NCI-H82 treated with DMSO at 0.1 percent for 48 hours (cell line): Measurements from ENCODE around the gene DNAJB12.
"Not testable (repeated sequence)": the region's sequence is repeated elsewhere in the genome, so short reads cannot be mapped to it uniquely, and the experiment has no call there.

Experiments
- DNase-seq: peaks from one replicate; lab custom pipeline; 2025; ENCODE audit not compliant: unreplicated experiment; lab: John Stamatoyannopoulos, UW

Gene DNAJB12

DNA sequence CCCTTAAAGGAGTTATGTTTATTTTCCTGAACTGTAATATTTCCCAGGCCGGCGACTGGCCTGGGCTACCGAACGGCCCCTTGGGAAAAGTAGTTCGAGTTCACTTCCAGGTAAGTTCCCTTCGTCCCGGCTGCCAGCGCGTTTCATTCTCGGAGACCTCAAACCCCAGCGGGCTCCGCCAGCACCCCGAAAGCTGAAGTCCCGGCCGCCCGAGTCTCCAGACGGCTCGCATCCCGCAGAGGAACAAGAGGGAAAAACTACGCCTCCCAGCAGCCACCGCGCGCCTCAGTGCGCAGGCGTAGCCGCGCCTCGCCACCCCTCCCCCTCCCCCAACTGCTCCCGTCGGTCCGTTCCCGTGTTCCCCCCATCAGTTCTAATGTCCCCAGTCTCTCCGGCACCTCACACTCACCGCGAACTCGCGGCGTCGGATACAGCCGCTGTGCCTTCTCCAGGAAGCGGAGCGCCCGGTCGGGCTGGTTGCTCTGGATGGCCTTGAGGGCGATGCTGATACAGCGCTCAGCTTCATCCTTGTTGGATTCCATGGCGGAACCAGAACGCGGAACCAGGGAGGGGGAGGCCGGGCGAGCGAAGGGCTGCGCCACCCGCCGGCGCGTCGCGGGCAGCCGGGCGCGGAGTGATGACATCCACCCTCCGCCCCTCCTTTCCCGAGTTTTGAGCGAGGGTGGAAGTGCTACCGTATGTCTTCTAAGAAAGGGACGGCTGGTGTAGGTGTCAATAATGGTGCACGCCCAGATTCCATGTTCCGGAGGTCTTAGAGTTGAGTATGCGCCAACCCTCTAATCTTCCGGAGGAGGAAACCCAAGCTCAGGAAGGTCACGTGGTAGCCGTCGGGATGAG is at the start of gene DNAJB12:
Gene DNAJB12 (minus strand): TSS at position 564 of the 858 bp plus-strand sequence. CDS start 22 bp downstream, at position 542.
- DNase-seq = peak; percentile 94

DNA sequence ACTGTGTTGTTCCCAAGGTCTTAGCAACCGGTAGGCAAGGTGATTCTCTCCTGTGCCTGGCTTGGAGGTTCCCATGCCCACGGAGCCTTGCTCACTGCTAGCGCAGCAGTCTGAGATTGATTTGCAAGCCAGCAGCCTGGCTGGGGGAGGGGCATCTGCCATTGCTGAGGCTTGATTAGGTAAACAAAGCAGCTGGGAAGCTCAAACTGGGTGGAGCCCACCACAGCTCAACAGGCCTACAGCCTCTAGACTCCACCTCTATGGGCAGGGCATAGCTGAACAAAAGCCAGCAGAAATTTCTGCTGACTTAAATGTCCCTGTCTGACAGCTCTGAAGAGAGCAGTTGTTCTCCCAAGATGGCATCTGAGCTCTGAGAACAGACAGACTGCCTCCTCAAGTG is 40.9 kb upstream of the DNAJB12 start:
- not testable (repeated sequence) for DNase-seq

DNA sequence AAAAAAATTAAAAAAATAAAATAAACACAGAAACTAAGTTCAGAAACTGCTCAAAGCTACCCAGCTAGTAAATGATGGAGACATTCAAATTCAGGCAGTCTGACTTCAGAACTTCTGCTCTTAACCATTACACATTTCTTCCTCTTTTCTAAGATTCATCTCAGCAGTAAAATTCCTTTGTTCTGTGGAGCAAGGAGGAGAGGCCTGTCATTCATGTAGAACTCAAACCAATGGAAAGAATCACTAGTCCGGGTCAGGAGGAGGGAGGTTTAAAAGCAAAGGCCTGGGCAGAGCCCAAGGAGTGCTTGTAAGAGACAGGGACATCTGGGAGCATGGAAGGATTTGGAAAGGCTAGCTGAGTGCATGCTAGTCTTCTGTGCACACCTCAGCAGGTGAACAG is 37.9 kb upstream of the DNAJB12 start:
- DNase-seq = no peak

DNA sequence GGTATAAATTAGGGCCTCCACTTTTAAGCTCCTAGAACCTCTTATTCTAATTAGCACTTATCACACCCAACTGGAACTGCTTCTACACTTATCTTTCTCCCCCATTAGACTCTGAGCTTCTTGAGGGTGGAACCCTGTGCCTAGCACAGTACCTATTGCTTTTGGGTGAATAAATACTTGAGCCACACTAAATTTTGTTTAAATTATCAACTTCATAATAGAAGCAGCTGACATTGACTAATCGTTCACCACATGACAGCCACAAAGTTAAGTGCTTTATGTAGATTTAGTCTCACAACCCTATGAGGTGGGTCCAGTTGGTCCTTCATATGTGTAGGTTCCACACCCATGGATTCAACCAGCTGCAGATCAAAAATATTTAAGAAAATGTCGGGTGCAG is 36.0 kb upstream of the DNAJB12 start:
- no peak for DNase-seq

DNA sequence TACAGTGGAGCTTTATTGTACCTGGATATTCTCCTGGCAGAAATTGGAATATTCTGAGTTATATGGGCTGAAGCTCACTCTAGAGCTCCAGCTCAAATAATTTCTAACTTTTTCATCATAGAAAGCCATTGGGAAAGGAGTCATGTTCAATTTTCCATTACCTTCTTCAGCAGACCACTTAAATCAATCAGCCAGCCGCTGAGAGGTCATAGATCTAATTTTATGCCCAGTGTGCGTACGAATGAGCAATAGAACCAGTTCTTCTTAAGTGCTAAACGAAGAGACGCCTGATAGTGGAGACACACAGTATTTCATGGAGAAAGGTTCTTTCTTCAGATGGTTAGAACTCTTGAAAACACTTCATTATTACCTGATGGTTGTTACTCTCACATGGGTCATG is 35.0 kb upstream of the DNAJB12 start:
- no peak for DNase-seq

DNA sequence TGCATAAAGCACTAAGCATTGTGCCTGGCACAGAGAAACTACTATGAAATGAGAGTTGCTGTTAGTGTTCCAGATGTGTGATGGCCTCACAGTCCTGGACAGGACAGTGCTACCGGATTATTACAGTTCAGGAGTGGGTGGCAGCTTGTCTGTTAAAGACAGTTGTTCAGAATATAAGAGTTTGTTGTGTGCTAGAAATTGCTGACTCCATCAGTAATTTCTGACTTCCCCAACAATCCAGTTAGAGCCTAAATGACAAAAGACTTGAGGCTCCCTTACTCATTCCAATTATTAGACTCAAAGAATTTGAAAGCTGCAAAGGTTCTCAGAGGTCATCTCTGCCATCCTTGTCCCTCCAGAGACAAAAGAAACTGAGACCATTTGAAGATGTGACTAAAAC is 34.3 kb upstream of the DNAJB12 start:
- DNase-seq = no peak

DNA sequence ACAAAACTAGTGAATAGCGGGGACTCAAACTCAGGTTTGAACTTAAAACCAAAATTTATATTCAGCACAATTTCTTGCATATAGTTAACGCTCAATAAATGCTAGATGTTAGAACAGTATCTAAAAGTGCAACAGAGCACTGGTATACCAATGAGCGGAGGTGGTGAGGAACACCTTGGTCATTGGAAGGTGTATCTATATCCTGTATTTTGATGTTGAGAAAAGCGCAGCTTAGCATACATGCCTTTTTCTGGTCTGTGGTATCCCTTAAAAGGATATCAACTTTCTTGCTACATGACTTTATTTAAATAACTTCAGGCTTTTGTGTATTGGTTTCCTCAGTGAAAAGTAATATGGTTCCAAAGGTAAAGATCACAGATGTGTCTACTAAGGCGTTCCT is 33.3 kb upstream of the DNAJB12 start:
- DNase-seq = no peak

DNA sequence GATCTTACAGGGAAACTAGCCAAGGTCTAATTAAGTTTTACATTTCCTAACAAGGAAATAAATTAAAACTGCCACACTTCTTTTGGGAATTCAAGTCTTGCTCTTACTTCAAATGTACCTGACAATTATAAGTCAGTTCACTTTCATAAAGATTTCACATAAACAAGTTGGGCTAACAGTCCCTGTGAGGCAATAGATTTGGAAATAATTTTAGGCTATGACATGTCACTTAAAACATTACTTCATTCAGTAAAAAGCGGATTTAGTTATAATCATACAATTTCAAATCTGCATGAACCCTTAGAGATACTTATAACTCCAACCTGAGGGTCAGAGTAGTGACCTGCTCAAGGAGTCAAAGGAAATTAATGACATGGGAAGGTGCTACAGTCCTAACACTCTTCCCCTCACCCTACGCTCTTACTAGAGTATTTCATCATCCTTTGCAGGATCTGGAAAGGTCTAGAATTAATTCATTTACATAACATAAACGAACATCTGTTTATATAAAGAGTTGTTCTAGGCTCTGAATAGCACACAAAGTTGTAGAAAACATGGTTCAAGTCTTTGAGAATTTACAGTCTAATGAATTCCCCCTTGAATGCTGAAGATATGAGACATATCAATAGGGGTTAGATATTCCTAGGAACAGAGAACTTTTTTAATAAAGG is 32.3 kb upstream of the DNAJB12 start:
- DNase-seq = no peak

DNA sequence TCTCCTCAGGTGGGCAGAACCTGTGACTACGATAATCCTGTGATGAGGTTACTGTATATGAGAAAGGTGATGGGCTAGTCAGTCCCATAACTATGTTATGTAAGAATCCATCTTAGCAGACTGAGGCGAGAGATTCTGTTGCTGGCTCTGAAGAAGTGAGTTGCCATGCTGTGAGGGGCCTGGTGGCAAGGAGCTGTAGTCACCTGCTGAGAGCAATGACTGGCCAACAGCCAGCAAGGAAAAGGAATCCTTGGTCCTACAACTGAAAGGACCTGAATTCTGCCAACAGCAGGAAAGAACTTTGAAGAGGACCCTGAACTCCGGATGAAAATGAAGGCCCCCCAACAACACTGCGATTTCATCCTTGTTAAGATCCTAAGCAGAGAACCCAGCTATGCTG is 31.0 kb upstream of the DNAJB12 start:
- DNase-seq = no peak

DNA sequence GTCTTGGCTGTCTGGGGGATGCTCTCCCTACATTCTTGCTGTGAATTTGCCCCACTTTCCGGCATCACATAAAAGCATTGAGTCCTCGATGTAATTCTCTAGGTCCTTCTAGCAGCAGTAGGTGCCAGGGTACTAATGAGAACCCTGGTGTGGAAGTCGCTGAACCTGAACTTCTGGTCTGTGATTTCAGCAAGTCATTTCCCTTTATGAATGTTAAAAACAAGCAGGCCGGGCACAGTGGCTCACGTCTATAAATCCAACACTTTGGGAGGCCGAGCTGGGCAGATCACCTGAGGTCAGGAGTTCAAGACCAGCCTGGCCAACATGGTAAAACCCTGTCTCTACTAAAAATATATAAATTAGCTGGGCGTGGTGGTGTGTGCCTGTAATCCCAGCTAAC is 30.3 kb upstream of the DNAJB12 start:
- not testable (repeated sequence) for DNase-seq

DNA sequence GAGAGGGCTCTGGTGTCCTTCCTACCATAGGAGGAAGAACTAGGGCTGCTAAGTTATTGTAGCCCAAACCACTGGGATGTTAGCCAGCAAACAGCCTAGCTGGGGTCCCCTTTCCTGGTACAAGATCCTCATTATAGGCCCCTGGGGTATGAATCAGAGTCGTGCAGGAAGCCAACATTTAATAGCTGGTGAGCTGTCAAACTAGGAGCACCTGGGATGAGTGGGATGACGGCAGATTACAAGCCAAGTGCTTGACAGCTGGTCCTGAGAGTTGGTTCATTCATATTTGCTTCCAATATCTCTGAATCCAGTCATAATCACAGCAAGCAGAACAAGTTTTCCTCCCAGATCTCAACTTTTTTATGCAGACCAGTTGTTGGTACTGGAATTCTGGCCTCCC is 25.1 kb upstream of the DNAJB12 start:
- no peak for DNase-seq

DNA sequence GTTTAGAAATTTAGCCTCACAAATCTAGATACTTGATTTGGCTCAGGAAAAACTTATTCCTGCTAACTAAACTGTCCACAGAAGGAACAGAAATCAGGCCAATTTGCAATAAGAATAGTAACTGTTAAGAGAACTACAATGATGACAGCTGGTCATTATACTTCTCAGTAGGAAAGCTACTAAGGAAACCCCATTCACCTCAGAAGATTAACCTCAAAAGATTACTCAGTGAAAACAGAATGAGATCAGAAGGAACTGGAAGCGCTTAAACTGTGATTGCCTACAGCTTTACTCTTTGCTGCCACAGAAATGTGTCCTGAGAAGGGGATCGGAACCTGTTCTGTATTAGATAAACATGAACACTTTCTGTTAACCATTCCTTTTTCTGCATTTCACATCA is 24.3 kb upstream of the DNAJB12 start:
- peak; percentile 39 for DNase-seq

DNA sequence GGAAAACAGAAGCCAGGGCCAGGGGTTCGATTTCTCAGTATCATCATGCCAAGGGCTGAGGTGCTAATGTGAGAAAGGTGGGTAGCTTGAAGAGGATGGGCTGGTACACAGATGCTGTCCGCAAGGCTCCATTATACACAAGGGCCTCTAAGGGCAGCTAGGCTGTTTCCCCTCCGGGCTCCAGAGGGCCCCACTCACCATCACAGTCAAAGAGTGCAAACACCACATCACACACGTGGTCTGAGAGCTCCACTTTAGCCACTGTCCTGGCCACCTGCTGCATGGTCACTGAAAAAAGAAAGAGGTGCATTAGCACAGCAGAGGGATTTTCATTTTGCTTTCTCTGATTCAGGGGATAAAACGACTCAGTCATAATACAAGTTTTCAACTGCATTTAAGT is 20.9 kb upstream of the DNAJB12 start:
- no peak for DNase-seq

DNA sequence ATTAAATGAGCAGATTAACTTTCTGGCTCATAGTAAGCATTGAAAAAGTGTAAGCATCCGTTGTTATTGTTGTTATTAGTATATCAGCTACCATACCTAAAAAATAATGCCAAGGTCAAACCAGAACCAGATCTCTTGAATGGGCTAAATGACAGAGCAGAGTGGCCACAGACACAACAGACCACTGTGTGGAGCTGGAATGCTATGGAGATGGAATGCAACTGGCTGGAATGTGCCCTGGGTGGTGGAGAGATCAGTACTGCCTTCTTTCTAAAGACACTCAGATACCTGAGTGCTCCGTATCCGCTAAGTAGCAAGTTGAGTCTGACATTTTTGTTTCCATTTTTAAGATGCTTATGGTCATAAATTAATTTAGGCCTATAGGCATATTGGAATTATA is 20.5 kb upstream of the DNAJB12 start:
- DNase-seq = no peak

DNA sequence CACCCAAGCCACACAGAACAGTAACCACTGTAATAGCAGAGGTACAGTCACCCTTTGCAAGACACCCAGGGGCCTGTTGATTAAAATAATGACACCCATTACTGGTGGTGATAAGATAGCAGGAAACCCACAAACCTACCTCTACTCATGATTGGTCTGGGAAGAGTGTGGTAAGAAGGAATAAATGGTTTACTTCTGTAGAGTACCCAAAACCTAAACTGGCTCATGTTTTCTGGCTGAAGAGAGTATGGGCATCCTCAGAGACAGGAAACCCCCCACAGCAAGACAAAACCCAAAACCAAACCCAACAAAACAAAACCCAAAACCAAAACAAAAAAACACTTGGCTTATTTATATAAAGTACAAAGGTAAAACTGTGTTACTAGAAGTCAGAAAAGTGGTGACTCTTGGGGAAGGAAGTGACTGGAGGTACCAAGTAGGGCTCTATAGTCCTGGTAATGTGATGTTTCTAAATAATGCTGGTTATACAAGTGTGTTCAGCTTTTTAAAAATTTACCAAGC is 15.5 kb upstream of the DNAJB12 start:
- DNase-seq = no peak

DNA sequence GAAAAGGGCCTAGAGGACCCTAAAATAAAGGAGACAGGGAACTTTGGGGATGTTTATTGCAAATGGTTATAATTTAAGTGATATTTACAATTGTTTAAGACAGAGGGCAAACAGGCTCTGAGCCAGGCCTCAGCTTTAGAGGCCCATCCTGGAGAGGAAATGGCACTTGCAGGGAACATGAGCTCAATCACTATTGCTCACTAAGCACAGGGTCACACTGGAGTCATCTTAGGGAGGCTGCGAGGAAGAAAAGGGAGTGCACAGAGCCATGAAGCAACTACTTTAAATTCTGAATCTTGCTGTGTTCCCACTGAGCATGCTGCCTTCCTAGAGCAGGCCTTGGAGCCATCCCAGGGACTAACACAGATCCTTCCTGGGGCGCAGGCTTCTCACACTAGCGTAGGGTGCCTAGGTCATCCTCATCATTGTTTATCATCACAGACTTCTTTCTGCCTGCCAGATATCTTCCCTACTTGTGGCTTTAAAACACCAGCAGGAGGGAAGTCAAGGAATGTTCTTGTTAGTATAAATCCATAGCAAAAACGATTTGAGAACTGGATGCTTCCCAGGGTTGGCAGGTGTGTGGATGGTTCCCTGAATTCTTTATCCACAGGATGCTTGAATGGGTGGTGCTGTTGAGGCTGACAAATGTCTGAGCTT is 12.7 kb upstream of the DNAJB12 start:
- DNase-seq = no peak

DNA sequence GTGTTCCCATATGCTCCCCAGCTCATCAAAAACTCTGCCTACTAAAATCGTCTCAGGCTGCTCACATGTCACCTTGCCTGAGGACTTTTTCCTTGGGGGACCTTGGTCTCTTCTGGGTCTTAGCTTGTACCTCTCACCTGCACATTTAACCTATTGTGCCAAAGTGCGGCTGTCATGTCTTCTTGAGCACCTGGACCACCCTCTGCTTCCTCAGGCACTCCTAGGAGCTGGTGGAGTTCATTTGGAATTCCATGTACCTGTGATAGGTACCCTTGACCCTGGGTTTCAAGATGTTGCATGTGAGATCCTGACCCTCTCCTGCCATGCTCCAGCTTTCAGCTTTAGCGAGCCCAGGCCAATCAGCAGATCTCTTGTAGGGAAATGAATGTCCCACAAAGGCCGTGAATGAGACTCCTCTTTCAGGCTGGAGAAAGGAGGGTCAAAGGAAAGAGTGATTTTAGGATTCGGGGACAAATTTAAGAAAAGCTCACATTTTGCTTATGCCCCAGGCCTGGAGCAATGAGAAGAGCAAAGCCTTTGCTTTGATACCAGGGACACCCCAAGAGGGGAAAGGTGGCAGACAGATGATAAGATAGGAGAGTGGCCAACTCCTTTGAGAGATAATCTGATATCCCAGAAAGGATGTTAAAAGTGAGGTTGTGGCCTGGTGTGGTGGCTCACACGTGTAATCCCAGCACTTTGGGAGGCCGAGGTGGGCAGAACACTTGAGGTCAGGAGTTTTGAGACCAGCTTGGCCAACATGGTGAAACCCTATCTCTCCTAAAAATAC is 10.6 kb upstream of the DNAJB12 start:
- DNase-seq = no peak

DNA sequence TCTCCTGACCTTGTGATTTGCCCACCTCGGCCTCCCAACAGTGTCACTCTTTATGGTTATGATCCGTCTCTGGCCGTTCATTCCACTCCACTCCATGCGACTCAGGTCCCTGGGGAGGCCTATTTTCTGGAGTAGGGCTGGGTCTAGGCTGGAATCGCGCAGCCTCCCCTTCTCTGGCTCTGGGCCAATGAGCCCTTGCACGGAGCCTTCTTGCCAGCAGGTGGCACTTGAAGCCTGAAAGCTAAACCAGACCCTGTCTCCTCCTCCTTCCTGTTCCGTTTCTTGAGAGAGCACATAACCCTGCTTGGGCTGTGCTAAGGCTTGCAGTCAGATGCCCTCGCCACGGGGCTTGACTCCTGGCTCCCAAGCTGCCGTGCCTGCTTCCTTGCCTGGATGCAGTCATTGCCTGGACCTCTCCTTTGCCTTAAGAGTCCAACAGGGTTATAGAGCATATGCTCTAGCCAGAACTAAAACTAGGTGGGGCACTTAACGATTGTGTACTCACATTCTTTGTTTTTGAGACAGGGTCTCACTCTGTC is 9.6 kb upstream of the DNAJB12 start:
- DNase-seq = peak; percentile 80

DNA sequence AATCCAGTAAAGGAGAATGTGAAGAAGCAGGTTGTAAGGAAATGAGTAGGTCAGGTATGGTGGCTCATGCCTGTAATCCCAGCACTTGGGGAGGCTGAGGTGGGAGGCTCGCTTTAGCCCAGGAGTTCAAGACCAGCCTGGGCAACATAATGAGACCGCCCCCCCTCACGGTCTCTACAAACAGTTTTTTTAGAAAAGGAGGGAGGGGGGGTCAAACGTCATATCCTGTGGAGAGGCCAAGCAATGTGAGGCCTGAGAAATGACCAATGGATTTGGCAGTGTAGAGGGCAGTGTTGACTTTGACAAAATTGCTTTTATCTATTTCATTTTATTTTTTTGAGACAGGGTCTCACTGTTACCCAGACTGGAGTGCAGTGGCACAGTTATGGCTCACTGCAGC is 2.3 kb upstream of the DNAJB12 start:
- no peak for DNase-seq

DNA sequence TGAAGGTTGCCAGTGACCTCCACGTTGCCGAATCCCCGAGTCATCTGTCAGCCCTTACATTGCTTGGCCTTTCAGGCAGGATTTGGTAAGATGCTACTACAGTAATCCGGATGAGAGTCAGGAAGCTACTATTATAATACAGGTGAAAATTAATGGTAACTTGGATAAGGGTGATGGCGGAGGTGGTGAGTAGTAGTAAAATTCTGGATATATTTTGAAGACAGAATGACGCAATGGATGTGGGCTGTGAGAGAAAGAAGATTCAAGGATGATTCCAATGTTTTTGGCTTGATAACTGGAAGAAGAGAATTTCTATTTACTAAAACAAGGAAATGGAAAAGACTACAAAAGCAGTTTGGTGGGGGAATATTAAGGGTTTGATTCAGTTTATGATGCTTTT is 1.4 kb upstream of the DNAJB12 start:
- no peak for DNase-seq

DNA sequence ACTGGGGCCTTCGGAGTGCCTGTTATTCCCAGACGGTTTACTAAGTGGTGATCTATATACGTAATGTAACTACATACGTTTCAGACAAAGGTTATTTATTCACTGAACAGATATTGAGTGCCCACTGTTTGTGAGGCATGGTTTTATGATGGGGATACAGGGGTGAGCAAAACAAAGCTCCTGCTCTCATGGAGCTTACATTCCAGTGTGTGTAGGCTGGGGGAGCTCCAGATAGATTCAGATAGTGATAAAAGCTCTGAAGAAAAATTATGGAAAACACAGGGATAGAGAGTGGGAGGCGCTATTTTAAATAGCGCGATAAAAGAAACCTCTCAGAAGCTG is 466 bp upstream of the DNAJB12 start:
- DNase-seq = no peak
